ENCODE measurements around the gene PACSIN2.
A peak's percentile ranks its signal among the peaks of the same experiment; 100 is the strongest.

The PACSIN2 gene, protein sequence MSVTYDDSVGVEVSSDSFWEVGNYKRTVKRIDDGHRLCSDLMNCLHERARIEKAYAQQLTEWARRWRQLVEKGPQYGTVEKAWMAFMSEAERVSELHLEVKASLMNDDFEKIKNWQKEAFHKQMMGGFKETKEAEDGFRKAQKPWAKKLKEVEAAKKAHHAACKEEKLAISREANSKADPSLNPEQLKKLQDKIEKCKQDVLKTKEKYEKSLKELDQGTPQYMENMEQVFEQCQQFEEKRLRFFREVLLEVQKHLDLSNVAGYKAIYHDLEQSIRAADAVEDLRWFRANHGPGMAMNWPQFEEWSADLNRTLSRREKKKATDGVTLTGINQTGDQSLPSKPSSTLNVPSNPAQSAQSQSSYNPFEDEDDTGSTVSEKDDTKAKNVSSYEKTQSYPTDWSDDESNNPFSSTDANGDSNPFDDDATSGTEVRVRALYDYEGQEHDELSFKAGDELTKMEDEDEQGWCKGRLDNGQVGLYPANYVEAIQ

DNA sequence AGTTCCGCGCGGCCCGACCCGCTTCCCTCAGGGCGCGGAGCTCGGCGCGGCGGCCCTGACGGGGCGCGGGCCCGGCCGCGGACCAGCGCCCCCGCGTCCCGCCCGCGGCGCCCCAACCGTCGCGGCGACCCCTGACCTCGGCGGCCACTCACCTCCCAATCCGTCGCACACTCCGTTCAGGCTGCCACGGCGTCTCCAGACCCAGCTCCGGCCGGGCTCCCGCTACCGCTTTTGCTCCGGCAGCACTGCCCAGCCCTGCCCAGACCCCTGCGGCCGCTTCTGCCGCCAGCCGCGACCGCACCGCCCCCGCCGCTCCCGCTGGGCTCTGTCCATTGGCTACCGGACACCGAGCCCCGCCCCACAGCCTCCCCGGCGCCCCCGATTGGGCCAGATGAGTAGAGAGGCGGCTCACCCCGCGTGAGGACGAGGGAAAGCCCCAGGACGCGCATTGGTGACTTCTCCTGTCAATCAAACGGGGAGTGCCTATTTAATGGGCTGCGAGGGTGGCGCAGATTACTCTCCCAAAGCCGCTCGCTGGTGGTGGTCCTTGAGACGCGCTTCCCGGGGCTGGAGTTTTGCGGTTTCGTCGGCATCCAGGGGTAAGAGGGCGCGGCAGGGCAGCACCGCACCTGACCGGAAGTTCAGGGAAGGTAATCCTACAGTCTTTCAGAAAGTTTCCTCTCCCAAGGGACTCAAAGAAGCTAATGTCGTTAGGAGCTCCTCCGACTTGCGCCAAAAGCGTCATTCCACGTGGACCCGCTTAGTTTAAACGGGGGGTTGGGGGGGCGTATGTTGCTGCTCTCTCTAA is at the start of gene PACSIN2:
TSS of gene PACSIN2 (minus strand) at position 281 of the 808 bp plus-strand sequence. CDS start 103,069 bp downstream, outside the sequence.
- TF ChIP-seq, protein P1, sequence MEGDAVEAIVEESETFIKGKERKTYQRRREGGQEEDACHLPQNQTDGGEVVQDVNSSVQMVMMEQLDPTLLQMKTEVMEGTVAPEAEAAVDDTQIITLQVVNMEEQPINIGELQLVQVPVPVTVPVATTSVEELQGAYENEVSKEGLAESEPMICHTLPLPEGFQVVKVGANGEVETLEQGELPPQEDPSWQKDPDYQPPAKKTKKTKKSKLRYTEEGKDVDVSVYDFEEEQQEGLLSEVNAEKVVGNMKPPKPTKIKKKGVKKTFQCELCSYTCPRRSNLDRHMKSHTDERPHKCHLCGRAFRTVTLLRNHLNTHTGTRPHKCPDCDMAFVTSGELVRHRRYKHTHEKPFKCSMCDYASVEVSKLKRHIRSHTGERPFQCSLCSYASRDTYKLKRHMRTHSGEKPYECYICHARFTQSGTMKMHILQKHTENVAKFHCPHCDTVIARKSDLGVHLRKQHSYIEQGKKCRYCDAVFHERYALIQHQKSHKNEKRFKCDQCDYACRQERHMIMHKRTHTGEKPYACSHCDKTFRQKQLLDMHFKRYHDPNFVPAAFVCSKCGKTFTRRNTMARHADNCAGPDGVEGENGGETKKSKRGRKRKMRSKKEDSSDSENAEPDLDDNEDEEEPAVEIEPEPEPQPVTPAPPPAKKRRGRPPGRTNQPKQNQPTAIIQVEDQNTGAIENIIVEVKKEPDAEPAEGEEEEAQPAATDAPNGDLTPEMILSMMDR (IDR thresholded peaks at IDR 0.05; ENCODE audit: low read depth, low read length, poor library complexity, severe bottlenecking) = no peak
- no peak for TF ChIP-seq EZH2phosphoT487 (IDR thresholded peaks at IDR 0.05; ENCODE audit: borderline replicate concordance, low read length)
- H3K27ac ChIP-seq (ENCODE audit: low read depth, low read length) = no peak within 1 kb of the TSS
- peaks cover 18% of the 10 kb centered on the region for H3K4me1 ChIP-seq (ENCODE audit: control insufficient read depth, low read length)
- no peaks in the 10 kb centered on the region for H3F3A ChIP-seq (ENCODE audit: control insufficient read depth, insufficient read depth)
- no peaks in the 10 kb centered on the region for H3K9me3 ChIP-seq (ENCODE audit: control insufficient read depth, insufficient read depth, low read length)
- peak within 1 kb of the TSS; percentile 83 for H3K4me3 ChIP-seq (ENCODE audit: low read length)
- H3K4me2 ChIP-seq (ENCODE audit: low read length) = peak within 1 kb of the TSS; percentile 98
- no peaks in the 10 kb centered on the region for H3K27me3 ChIP-seq (ENCODE audit: control insufficient read depth, low read length)
- H3K9me2 ChIP-seq (replicated peaks; ENCODE audit: control insufficient read depth, low read length) = no peaks in the 10 kb centered on the region
- H4K20me1 ChIP-seq (ENCODE audit: control insufficient read depth, insufficient read depth, low read depth, low read length) = peaks cover 6% of the 10 kb centered on the region; the same call in 1 of the 2 replicates
- H3K79me2 ChIP-seq (ENCODE audit: control insufficient read depth, low read length) = peaks cover 47% of the 10 kb centered on the region
- no peaks in the 10 kb centered on the region for H3K36me3 ChIP-seq (ENCODE audit: control insufficient read depth, low read length)

DNA sequence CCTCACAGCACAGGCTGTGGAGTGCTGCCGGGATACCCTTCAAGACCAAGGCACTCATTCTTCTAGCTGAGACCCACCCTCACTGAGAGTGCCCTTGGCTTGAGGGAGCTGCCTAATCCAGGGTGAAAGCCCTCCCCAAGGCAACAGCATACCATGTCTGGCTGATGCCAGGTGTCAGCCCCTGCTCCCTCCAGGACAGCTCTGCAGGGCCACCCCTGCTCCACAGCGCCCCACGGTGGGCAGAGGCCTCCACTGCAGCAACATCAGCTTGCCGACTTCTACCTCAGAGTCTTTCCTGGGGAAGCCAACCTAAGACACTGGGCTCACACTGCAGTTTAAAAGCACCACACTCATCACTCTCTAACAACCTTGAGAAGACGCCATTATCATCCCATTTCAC is 45.2 kb upstream of the PACSIN2 start:
- no peak overlapping the region for H3K27ac ChIP-seq (ENCODE audit: low read depth, low read length)
- no peaks in the 10 kb centered on the region for H3K27me3 ChIP-seq (ENCODE audit: control insufficient read depth, low read length)
- H3K4me2 ChIP-seq (ENCODE audit: low read length) = no peak overlapping the region
- no peaks in the 10 kb centered on the region for H3F3A ChIP-seq (ENCODE audit: control insufficient read depth, insufficient read depth)
- no peaks in the 10 kb centered on the region for H3K79me2 ChIP-seq (ENCODE audit: control insufficient read depth, low read length)
- no peaks in the 10 kb centered on the region for H3K9me3 ChIP-seq (ENCODE audit: control insufficient read depth, insufficient read depth, low read length)
- H4K20me1 ChIP-seq (ENCODE audit: control insufficient read depth, insufficient read depth, low read depth, low read length) = no peaks in the 10 kb centered on the region
- no peaks in the 10 kb centered on the region for H3K36me3 ChIP-seq (ENCODE audit: control insufficient read depth, low read length)
- no peak overlapping the region for H3K4me3 ChIP-seq (ENCODE audit: low read length)
- TF ChIP-seq, protein P1 (IDR thresholded peaks at IDR 0.05; ENCODE audit: low read depth, low read length, poor library complexity, severe bottlenecking) = peak; percentile 95
- TF ChIP-seq EZH2phosphoT487 (IDR thresholded peaks at IDR 0.05; ENCODE audit: borderline replicate concordance, low read length) = no peak
- no peaks in the 10 kb centered on the region for H3K9me2 ChIP-seq (replicated peaks; ENCODE audit: control insufficient read depth, low read length)
- no peaks in the 10 kb centered on the region for H3K4me1 ChIP-seq (ENCODE audit: control insufficient read depth, low read length)

DNA sequence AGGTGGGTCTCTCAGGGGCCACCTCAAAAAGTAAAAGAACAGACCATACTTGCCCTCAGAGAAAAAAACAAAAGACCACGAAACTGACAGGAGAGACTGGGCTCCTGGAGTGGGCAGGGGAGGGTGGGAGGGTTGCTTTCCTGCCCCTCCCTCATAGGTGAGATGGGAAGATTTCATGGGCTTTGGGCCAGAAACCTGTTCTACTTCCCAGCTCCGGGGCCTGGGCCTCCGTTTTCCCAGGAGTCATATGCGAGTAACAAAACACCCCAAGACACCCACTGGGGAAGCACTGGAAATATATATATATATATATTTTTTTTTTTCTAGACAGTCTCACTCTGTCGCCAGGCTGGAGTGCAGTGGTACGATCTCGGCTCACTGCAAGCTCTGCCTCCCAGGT is 42.7 kb upstream of the PACSIN2 start:
- H3K4me2 ChIP-seq (ENCODE audit: low read length) = no peak overlapping the region
- H3K36me3 ChIP-seq (ENCODE audit: control insufficient read depth, low read length) = no peaks in the 10 kb centered on the region
- no peak overlapping the region for H3K4me3 ChIP-seq (ENCODE audit: low read length)
- no peaks in the 10 kb centered on the region for H3K9me3 ChIP-seq (ENCODE audit: control insufficient read depth, insufficient read depth, low read length)
- H3K9me2 ChIP-seq (replicated peaks; ENCODE audit: control insufficient read depth, low read length) = no peaks in the 10 kb centered on the region
- no peaks in the 10 kb centered on the region for H3K4me1 ChIP-seq (ENCODE audit: control insufficient read depth, low read length)
- no peaks in the 10 kb centered on the region for H3F3A ChIP-seq (ENCODE audit: control insufficient read depth, insufficient read depth)
- no peaks in the 10 kb centered on the region for H3K27me3 ChIP-seq (ENCODE audit: control insufficient read depth, low read length)
- no peaks in the 10 kb centered on the region for H3K79me2 ChIP-seq (ENCODE audit: control insufficient read depth, low read length)
- no peak for TF ChIP-seq EZH2phosphoT487 (IDR thresholded peaks at IDR 0.05; ENCODE audit: borderline replicate concordance, low read length)
- no peaks in the 10 kb centered on the region for H4K20me1 ChIP-seq (ENCODE audit: control insufficient read depth, insufficient read depth, low read depth, low read length)
- H3K27ac ChIP-seq (ENCODE audit: low read depth, low read length) = no peak overlapping the region

Data from DOHH2 (cell line).